ENCODE data around the gene LLCFC1.

Gene LLCFC1

GRCh38 chr7:142910031-142910433 is 29.3 kb upstream of the LLCFC1 start:
- TF ChIP-seq Cebpa-rat (IDR thresholded peaks at IDR 0.05), result no peak
- Histone ChIP-seq H3K4me1 (no peaks in the 10 kb centered on the region), H4K20me1 (no peaks in the 10 kb centered on the region), H3K9me3 (peaks cover 15% of the 10 kb centered on the region), H3K36me3 (no peaks in the 10 kb centered on the region), H3K27ac (no peak overlapping the region), H3K27me3 (no peaks in the 10 kb centered on the region), H3K4me2 (no peak overlapping the region), H3K4me3 (no peak overlapping the region), H3K9ac (no peak overlapping the region)

GRCh38 chr7:142910481-142910880 is 28.8 kb upstream of the LLCFC1 start:
- H3K4me1 ChIP-seq, result no peaks in the 10 kb centered on the region
- H3K9me3 ChIP-seq, result peaks cover 11% of the 10 kb centered on the region
- TF ChIP-seq Cebpa-rat (IDR thresholded peaks at IDR 0.05), result no peak
- H3K27me3 ChIP-seq, result no peaks in the 10 kb centered on the region
- no peak overlapping the region for H3K4me3 ChIP-seq
- H3K4me2 ChIP-seq, result no peak overlapping the region
- H3K9ac ChIP-seq, result no peak overlapping the region
- H3K36me3 ChIP-seq, result no peaks in the 10 kb centered on the region
- no peak overlapping the region for H3K27ac ChIP-seq
- no peaks in the 10 kb centered on the region for H4K20me1 ChIP-seq

GRCh38 chr7:142913051-142913450 is 26.2 kb upstream of the LLCFC1 start:
- H3K27me3 ChIP-seq, result no peaks in the 10 kb centered on the region
- H3K36me3 ChIP-seq, result no peaks in the 10 kb centered on the region
- H3K9ac ChIP-seq, result no peak overlapping the region
- no peak for TF ChIP-seq Cebpa-rat (IDR thresholded peaks at IDR 0.05)
- peaks cover 5% of the 10 kb centered on the region for H3K4me1 ChIP-seq
- H3K4me3 ChIP-seq, result no peak overlapping the region
- no peaks in the 10 kb centered on the region for H3K9me3 ChIP-seq
- H4K20me1 ChIP-seq, result no peaks in the 10 kb centered on the region
- H3K4me2 ChIP-seq, result no peak overlapping the region
- H3K27ac ChIP-seq, result no peak overlapping the region

- Histone ChIP-seq H3K27me3 (no peaks in the 10 kb centered on the region), H4K20me1 (no peaks in the 10 kb centered on the region), H3K4me3 (no peak overlapping the region), H3K9ac (no peak overlapping the region), H3K9me3 (no peaks in the 10 kb centered on the region), H3K4me1 (peaks cover 5% of the 10 kb centered on the region), H3K27ac (no peak overlapping the region), H3K36me3 (no peaks in the 10 kb centered on the region), H3K4me2 (no peak overlapping the region)
- TF ChIP-seq Cebpa-rat (IDR thresholded peaks at IDR 0.05), result no peak
Observed at GRCh38 chr7:142913566-142913965, 25.7 kb upstream of the LLCFC1 start.

GRCh38 chr7:142914121-142914520 is 25.2 kb upstream of the LLCFC1 start:
- TF ChIP-seq Cebpa-rat (IDR thresholded peaks at IDR 0.05), result no peak
- no peaks in the 10 kb centered on the region for H3K27me3 ChIP-seq
- no peaks in the 10 kb centered on the region for H3K36me3 ChIP-seq
- H3K27ac ChIP-seq, result no peak overlapping the region
- no peaks in the 10 kb centered on the region for H4K20me1 ChIP-seq
- no peak overlapping the region for H3K4me3 ChIP-seq
- peaks cover 5% of the 10 kb centered on the region for H3K4me1 ChIP-seq
- no peaks in the 10 kb centered on the region for H3K9me3 ChIP-seq
- no peak overlapping the region for H3K4me2 ChIP-seq
- no peak overlapping the region for H3K9ac ChIP-seq

- TF ChIP-seq Cebpa-rat (IDR thresholded peaks at IDR 0.05), result no peak
- H3K36me3 ChIP-seq, result no peaks in the 10 kb centered on the region
- H3K9ac ChIP-seq, result no peak overlapping the region
- H3K4me1 ChIP-seq, result peaks cover 5% of the 10 kb centered on the region
- H3K27ac ChIP-seq, result no peak overlapping the region
- no peaks in the 10 kb centered on the region for H4K20me1 ChIP-seq
- no peaks in the 10 kb centered on the region for H3K27me3 ChIP-seq
- no peak overlapping the region for H3K4me2 ChIP-seq
- H3K9me3 ChIP-seq, result no peaks in the 10 kb centered on the region
- no peak overlapping the region for H3K4me3 ChIP-seq
Observed at GRCh38 chr7:142915315-142915714, 24.0 kb upstream of the LLCFC1 start.

- Histone ChIP-seq H4K20me1 (no peaks in the 10 kb centered on the region), H3K9me3 (no peaks in the 10 kb centered on the region), H3K36me3 (no peaks in the 10 kb centered on the region), H3K27me3 (no peaks in the 10 kb centered on the region), H3K4me2 (0 out of 2 replicates have a peak overlapping the region, but pooled peaks have one; percentile 5), H3K9ac (no peak overlapping the region), H3K4me1 (peaks cover 5% of the 10 kb centered on the region), H3K4me3 (no peak overlapping the region), H3K27ac (no peak overlapping the region)
- no peak for TF ChIP-seq Cebpa-rat (IDR thresholded peaks at IDR 0.05)
Observed at GRCh38 chr7:142916508-142916907, 22.8 kb upstream of the LLCFC1 start.

GRCh38 chr7:142917447-142917846 is 21.8 kb upstream of the LLCFC1 start:
- TF ChIP-seq Cebpa-rat (IDR thresholded peaks at IDR 0.05), result no peak
- Histone ChIP-seq H4K20me1 (no peaks in the 10 kb centered on the region), H3K9me3 (no peaks in the 10 kb centered on the region)

GRCh38 chr7:142918901-142919300 is 20.4 kb upstream of the LLCFC1 start:
- no peak overlapping the region for H3K27ac ChIP-seq
- no peaks in the 10 kb centered on the region for H3K9me3 ChIP-seq
- no peak overlapping the region for H3K9ac ChIP-seq
- no peaks in the 10 kb centered on the region for H3K27me3 ChIP-seq
- H4K20me1 ChIP-seq, result no peaks in the 10 kb centered on the region
- H3K4me3 ChIP-seq, result no peak overlapping the region
- peaks cover 17% of the 10 kb centered on the region for H3K4me1 ChIP-seq
- no peak for TF ChIP-seq Cebpa-rat (IDR thresholded peaks at IDR 0.05)
- H3K4me2 ChIP-seq, result no peak overlapping the region
- H3K36me3 ChIP-seq, result no peaks in the 10 kb centered on the region

More at GRCh38 chr7:142917447-142917846, 21.8 kb upstream of the LLCFC1 start:
- Histone ChIP-seq H3K4me2 (no peak overlapping the region), H3K4me1 (peaks cover 5% of the 10 kb centered on the region), H3K9ac (no peak overlapping the region), H3K36me3 (no peaks in the 10 kb centered on the region), H3K4me3 (no peak overlapping the region), H3K27me3 (no peaks in the 10 kb centered on the region), H3K27ac (no peak overlapping the region)

GRCh38 chr7:142919656-142920055 is 19.6 kb upstream of the LLCFC1 start:
- H3K9me3 ChIP-seq, result no peaks in the 10 kb centered on the region
- H3K27ac ChIP-seq, result no peak overlapping the region
- H3K9ac ChIP-seq, result no peak overlapping the region
- H3K4me1 ChIP-seq, result peaks cover 18% of the 10 kb centered on the region
- no peak overlapping the region for H3K4me2 ChIP-seq
- no peaks in the 10 kb centered on the region for H3K27me3 ChIP-seq
- TF ChIP-seq Cebpa-rat (IDR thresholded peaks at IDR 0.05), result no peak
- H3K4me3 ChIP-seq, result no peak overlapping the region
- H3K36me3 ChIP-seq, result no peaks in the 10 kb centered on the region
- H4K20me1 ChIP-seq, result no peaks in the 10 kb centered on the region

GRCh38 chr7:142923391-142923790 is 15.9 kb upstream of the LLCFC1 start:
- H3K4me1 ChIP-seq, result peaks cover 50% of the 10 kb centered on the region
- TF ChIP-seq Cebpa-rat (IDR thresholded peaks at IDR 0.05), result no peak
- H3K27me3 ChIP-seq, result no peaks in the 10 kb centered on the region
- no peak overlapping the region for H3K9ac ChIP-seq
- no peaks in the 10 kb centered on the region for H3K36me3 ChIP-seq
- peaks cover 10% of the 10 kb centered on the region; the same call in 1 of the 2 replicates for H3K9me3 ChIP-seq
- H3K4me3 ChIP-seq, result no peak overlapping the region
- H3K27ac ChIP-seq, result no peak overlapping the region
- H4K20me1 ChIP-seq, result no peaks in the 10 kb centered on the region
- no peak overlapping the region for H3K4me2 ChIP-seq

Data from BLaER1 (cell line).